HepG2 (cell line): ENCODE data around the gene CRLF1. TPM values are rescaled to one million over a fixed set of nuclear protein-coding genes. Genes with fewer than 3 reads are reported as not detected.

Experiments used
- CSRNP2 ChIP-seq: sonication (generic); formaldehyde crosslinking; conservative IDR thresholded peaks from 2 replicates; pipeline ENCODE4 v1.8.0; 2022; ENCODE audit warnings: low read depth, missing genetic modification reagents
- DDIT3 ChIP-seq: sonication (generic); formaldehyde crosslinking; IDR thresholded peaks from 2 replicates; pipeline ENCODE4 v1.4.0; 2020; ENCODE audit warnings: mild to moderate bottlenecking, missing genetic modification reagents
- ETV6 ChIP-seq: sonication (generic); formaldehyde crosslinking; conservative IDR thresholded peaks from 2 replicates; pipeline ENCODE4 v1.4.0; 2020; ENCODE audit warnings: missing genetic modification reagents
- IKZF1 ChIP-seq: fragments of 450-650 bp; IDR thresholded peaks from 2 replicates; pipeline ENCODE4 v1.7.1; 2016
- RFX5 ChIP-seq: IDR thresholded peaks from 2 replicates; pipeline ENCODE4 v1.6.1; 2011; ENCODE audit warnings: low read depth, low read length, improper control_type of control experiment
- RXRA ChIP-seq: sonication (generic); formaldehyde crosslinking; IDR thresholded peaks from 2 replicates; pipeline ENCODE4 v1.5.1; 2020; ENCODE audit warnings: missing genetic modification reagents
- SNAPC5 ChIP-seq: sonication (generic); formaldehyde crosslinking; IDR thresholded peaks from 2 replicates; pipeline ENCODE4 v1.8.1; 2023; ENCODE audit warnings: mild to moderate bottlenecking, missing genetic modification reagents, borderline replicate concordance
- SP2 ChIP-seq: sonication (generic); formaldehyde crosslinking; IDR thresholded peaks from 2 replicates; pipeline ENCODE4 v1.5.1; 2020; ENCODE audit warnings: mild to moderate bottlenecking, missing genetic modification reagents
- TEAD3 ChIP-seq: optimal IDR thresholded peaks from 2 replicates; pipeline ENCODE3; 2016; ENCODE audit warnings: borderline replicate concordance
- ZBTB42 ChIP-seq: sonication (generic); formaldehyde crosslinking; IDR thresholded peaks from 2 replicates; pipeline ENCODE4 v1.5.0; 2020; ENCODE audit warnings: mild to moderate bottlenecking, missing genetic modification reagents
- ZFAT ChIP-seq: sonication (generic); formaldehyde crosslinking; conservative IDR thresholded peaks from 2 replicates; pipeline ENCODE4 v1.8.1; 2023; ENCODE audit warnings: missing genetic modification reagents, inconsistent platforms
- ZKSCAN5 ChIP-seq: sonication (generic); formaldehyde crosslinking; IDR thresholded peaks from 2 replicates; pipeline ENCODE4 v1.5.1; 2020; ENCODE audit warnings: mild to moderate bottlenecking, missing genetic modification reagents
- ZNF12 ChIP-seq: sonication (generic); formaldehyde crosslinking; IDR thresholded peaks from 2 replicates; pipeline ENCODE4 v1.5.0; 2020; ENCODE audit warnings: missing genetic modification reagents
- ZNF136 ChIP-seq: sonication (generic); formaldehyde crosslinking; IDR thresholded peaks from 2 replicates; pipeline ENCODE4 v1.8.1; 2022; ENCODE audit warnings: low read depth, mild to moderate bottlenecking, moderate library complexity, missing genetic modification reagents
- ZNF143 ChIP-seq: sonication (generic); formaldehyde crosslinking; IDR thresholded peaks from 2 replicates; pipeline ENCODE4 v1.4.0; 2020; ENCODE audit warnings: missing genetic modification reagents
- ZNF281 ChIP-seq: sonication (generic); formaldehyde crosslinking; IDR thresholded peaks from 2 replicates; pipeline ENCODE4 v1.4.0; 2020; ENCODE audit warnings: missing genetic modification reagents, borderline replicate concordance
- ZNF362 ChIP-seq: sonication (generic); formaldehyde crosslinking; IDR thresholded peaks from 2 replicates; pipeline ENCODE4 v1.4.0; 2020; ENCODE audit warnings: missing genetic modification reagents, mild to moderate bottlenecking, borderline replicate concordance
- ZNF430 ChIP-seq: sonication (generic); formaldehyde crosslinking; IDR thresholded peaks from 2 replicates; pipeline ENCODE4 v1.9.0; 2021; ENCODE audit warnings: mild to moderate bottlenecking, missing genetic modification reagents
- ZNF737 ChIP-seq: sonication (generic); formaldehyde crosslinking; IDR thresholded peaks from 2 replicates; pipeline ENCODE4 v1.5.0; 2020; ENCODE audit warnings: missing genetic modification reagents, mild to moderate bottlenecking, borderline replicate concordance
- ZNF839 ChIP-seq: sonication (generic); formaldehyde crosslinking; IDR thresholded peaks from 2 replicates; pipeline ENCODE4 v1.4.0; 2020; ENCODE audit warnings: missing genetic modification reagents, mild to moderate bottlenecking, borderline replicate concordance
- ZNF850 ChIP-seq: sonication (generic); formaldehyde crosslinking; conservative IDR thresholded peaks from 2 replicates; pipeline ENCODE4 v1.9.0; 2021; ENCODE audit warnings: mild to moderate bottlenecking, missing genetic modification reagents
- ZSCAN20 ChIP-seq: sonication (generic); formaldehyde crosslinking; IDR thresholded peaks from 2 replicates; pipeline ENCODE4 v1.4.0; 2020; ENCODE audit warnings: missing genetic modification reagents, mild to moderate bottlenecking, borderline replicate concordance
- polyA plus RNA-seq, 8 experiments: library from polyadenylated mRNA; depleted of rRNA in 3 of 8; stranded (reverse) in 7 of 8; unstranded in 1 of 8; fragments of >200 nt; fragmentation: Illumina TruSeq in 4 of 8; extraction: Trizol in 4 of 8; gene quantifications; 2 replicates each; pipeline versions ENCODE4 v1.2.1 to v1.2.3, GENCODE V29; 2011 to 2016; ENCODE audit warnings: low read depth in 4 of 8, missing spikeins in 1 of 8, mixed read lengths in 1 of 8; ENCODE audit not compliant: insufficient read depth in 1 of 8
- total RNA-seq, 5 experiments: library from RNA; depleted of rRNA; stranded (reverse); fragments of >200 nt; fragmentation: Illumina TruSeq; extraction: Trizol; gene quantifications; 2 replicates each; pipeline ENCODE4 v1.2.3, GENCODE V29; 2016; ENCODE audit warnings: low read depth in 1 of 5

CRLF1 gene
- total and polyA plus RNA-seq, 2 of the 13 experiments (the other 11 are each of a cell fraction or from before 2014, with no cell fraction given) = 217 to 296 TPM

- TF ChIP-seq ZNF136 (CRISPR knock-in tag) = no peak
- TF ChIP-seq ZKSCAN5 (CRISPR knock-in tag) = no peak
- TF ChIP-seq ZNF737 (CRISPR knock-in tag) = no peak
- TF ChIP-seq ZNF362 (CRISPR knock-in tag) = no peak
- no peak for TF ChIP-seq SP2 (CRISPR knock-in tag)
- TF ChIP-seq TEAD3 (CRISPR knock-in tag) = peak; percentile 53
- TF ChIP-seq CSRNP2 = 0 out of 2 replicates have a peak, but pooled peaks have one; percentile 26
- TF ChIP-seq DDIT3 = no peak
- TF ChIP-seq ZNF839 (CRISPR knock-in tag) = no peak
- TF ChIP-seq ZNF281 (CRISPR knock-in tag) = peak; percentile 40; the same call in 1 of the 2 replicates
- no peak for TF ChIP-seq ZFAT (CRISPR knock-in tag)
- no peak for TF ChIP-seq ETV6 (CRISPR knock-in tag)
- TF ChIP-seq RFX5 = no peak
- no peak for TF ChIP-seq SNAPC5 (CRISPR knock-in tag)
- 0 out of 2 replicates have a peak, but pooled peaks have one; percentile 34 for TF ChIP-seq ZNF12 (CRISPR knock-in tag)
- TF ChIP-seq ZNF430 = no peak
- TF ChIP-seq ZSCAN20 (CRISPR knock-in tag) = no peak
- no peak for TF ChIP-seq IKZF1
- TF ChIP-seq ZNF850 (CRISPR knock-in tag) = no peak
- TF ChIP-seq ZNF143 (CRISPR knock-in tag) = no peak
- 0 out of 2 replicates have a peak, but pooled peaks have one; percentile 3 for TF ChIP-seq RXRA
- no peak for TF ChIP-seq ZBTB42 (CRISPR knock-in tag)
Observed at GRCh38 chr19:18605546-18606280, 886 bp downstream of the CRLF1 start (continued).
